K562 (cell line): ENCODE results near the gene MYRIP. TPM values are rescaled to one million over a fixed set of nuclear protein-coding genes. Genes with fewer than 3 reads are reported as not detected.

ENCODE experiments used
- ATF1 ChIP-seq, 2 experiments: fragments of 450-650 bp in 1 of 2; IDR thresholded peaks; 2 replicates each; pipeline ENCODE4 v1.6.1; 2016; ENCODE audit warnings: missing compliant biosample characterization in 1 of 2, missing genetic modification characterization in 1 of 2
- CBFB ChIP-seq: sonication (generic); formaldehyde crosslinking; IDR thresholded peaks from 2 replicates; pipeline ENCODE4 v1.4.0; 2020; ENCODE audit warnings: mild to moderate bottlenecking, missing genetic modification reagents
- CREB1 ChIP-seq, 2 experiments: sonication (generic) in 1 of 2; formaldehyde crosslinking in 1 of 2; IDR thresholded peaks; 2 replicates each; pipeline versions ENCODE4 v1.6.1 to v1.8.0; 2012 to 2022; ENCODE audit warnings: inconsistent platforms in 1 of 2, mild to moderate bottlenecking in 1 of 2, missing genetic modification reagents in 1 of 2, moderate library complexity in 1 of 2
- ETV1 ChIP-seq: fragments of 450-650 bp; conservative IDR thresholded peaks from 2 replicates; pipeline ENCODE4 v1.6.1; 2016; ENCODE audit warnings: missing genetic modification characterization, control low read depth, low read depth, missing compliant biosample characterization
- ETV6 ChIP-seq, 3 experiments: fragments of 150-350 bp in 1 of 3; sonication (generic) in 1 of 3; formaldehyde crosslinking in 1 of 3; IDR thresholded peaks; 2 replicates each; pipeline versions ENCODE4 v1.6.1 to v1.8.0; 2014 to 2022; ENCODE audit warnings: borderline replicate concordance in 2 of 3, low read depth in 2 of 3, antibody characterized with exemption in 1 of 3, low read length in 1 of 3, mild to moderate bottlenecking in 1 of 3, missing genetic modification reagents in 1 of 3
- HNRNPH1 ChIP-seq: fragments of 200-400 bp; formaldehyde crosslinking; optimal IDR thresholded peaks from 2 replicates; pipeline ENCODE3; 2017; ENCODE audit warnings: low read depth, mild to moderate bottlenecking, low read length, moderate library complexity
- MAX ChIP-seq: sonication (generic); formaldehyde crosslinking; IDR thresholded peaks from 2 replicates; pipeline ENCODE4 v1.9.0; 2022; ENCODE audit warnings: mild to moderate bottlenecking, missing genetic modification reagents
- NCOA1 ChIP-seq: fragments of 450-650 bp; IDR thresholded peaks from 2 replicates; pipeline ENCODE4 v1.6.1; 2016; ENCODE audit warnings: low read depth
- NEUROD1 ChIP-seq: fragments of 150-350 bp; IDR thresholded peaks from 2 replicates; pipeline ENCODE4 v1.6.1; 2014; ENCODE audit warnings: borderline replicate concordance, low read length, low read depth; ENCODE audit not compliant: partially characterized antibody
- POLR2AphosphoS5 ChIP-seq: IDR thresholded peaks from 2 replicates; pipeline ENCODE4 v1.6.1; 2011; ENCODE audit warnings: mild to moderate bottlenecking, low read depth, low read length, moderate library complexity; ENCODE audit not compliant: control insufficient read depth, insufficient read depth
- RFX1 ChIP-seq: fragments of 450-650 bp; IDR thresholded peaks from 2 replicates; pipeline ENCODE4 v1.6.1; 2016; ENCODE audit warnings: mild to moderate bottlenecking, moderate library complexity
- TEAD1 ChIP-seq, 2 experiments: fragments of 450-650 bp in 1 of 2; sonication (generic) in 1 of 2; formaldehyde crosslinking; IDR thresholded peaks; 2 replicates each; pipeline versions ENCODE4 v1.4.0 to v1.8.0; 2020 to 2022; ENCODE audit warnings: mild to moderate bottlenecking in 2 of 2, missing genetic modification reagents in 1 of 2
- THRA ChIP-seq: fragments of 450-650 bp; IDR thresholded peaks from 2 replicates; pipeline ENCODE4 v1.6.1; 2017; ENCODE audit warnings: mild to moderate bottlenecking, moderate library complexity
- TRIM28 ChIP-seq: fragments of 450-650 bp; IDR thresholded peaks from 2 replicates; pipeline ENCODE4 v1.6.1; 2017
- ZBTB7A ChIP-seq: IDR thresholded peaks from 2 replicates; pipeline ENCODE4 v1.6.1; 2011; ENCODE audit warnings: low read depth, mild to moderate bottlenecking, low read length, moderate library complexity, borderline replicate concordance; ENCODE audit not compliant: control insufficient read depth
- ZBTB9 ChIP-seq: fragments of 450-650 bp; formaldehyde crosslinking; IDR thresholded peaks from 2 replicates; pipeline ENCODE4 v1.4.0; 2020; ENCODE audit warnings: mild to moderate bottlenecking, moderate library complexity
- ZC3H4 ChIP-seq: sonication (generic); formaldehyde crosslinking; IDR thresholded peaks from 2 replicates; pipeline ENCODE4 v1.9.0; 2021; ENCODE audit warnings: missing genetic modification reagents, borderline replicate concordance
- ZHX1 ChIP-seq: fragments of 150-350 bp; conservative IDR thresholded peaks from 2 replicates; pipeline ENCODE4 v1.6.1; 2014; ENCODE audit warnings: low read length
- ZNF217 ChIP-seq: sonication (generic); formaldehyde crosslinking; IDR thresholded peaks from 2 replicates; pipeline ENCODE4 v1.8.0; 2022; ENCODE audit warnings: mild to moderate bottlenecking, missing genetic modification reagents
- ZNF668 ChIP-seq: fragments of 250-450 bp; sonication (Bioruptor Pico); IDR thresholded peaks from 2 replicates; pipeline ENCODE4 v1.8.0; 2022; ENCODE audit warnings: mild to moderate bottlenecking, inconsistent platforms
- ZNF75A ChIP-seq: fragments of 450-650 bp; formaldehyde crosslinking; IDR thresholded peaks from 2 replicates; pipeline ENCODE4 v1.4.0; 2020; ENCODE audit warnings: mild to moderate bottlenecking
- ZNF830 ChIP-seq: fragments of 250-450 bp; sonication (Bioruptor Pico); IDR thresholded peaks from 2 replicates; pipeline ENCODE4 v1.5.0; 2021; ENCODE audit warnings: mild to moderate bottlenecking
- ZSCAN29 ChIP-seq: fragments of 450-650 bp; IDR thresholded peaks from 2 replicates; pipeline ENCODE4 v1.6.1; 2017
- polyA plus RNA-seq, 8 experiments: library from polyadenylated mRNA; depleted of rRNA in 4 of 8; stranded (reverse) in 5 of 8; unstranded in 3 of 8; fragments of >200 nt; fragmentation: Nextera tagmentation in 2 of 8; fragmentation: Illumina TruSeq in 1 of 8; extraction: Ambion mirVana in 2 of 8; extraction: Trizol in 1 of 8; gene quantifications; 2 replicates each; pipeline versions ENCODE4 v1.2.1 to v1.2.3, GENCODE V29; 2011 to 2014; ENCODE audit warnings: inconsistent platforms in 1 of 8, missing spikeins in 1 of 8
- total RNA-seq, 7 experiments: library from RNA; depleted of rRNA in 6 of 7; stranded (reverse); fragments of >200 nt in 6 of 7; fragmentation: Illumina TruSeq in 2 of 7; extraction: Trizol in 2 of 7; gene quantifications; 2 replicates each; pipeline versions ENCODE4 v1.2.1 to v1.2.3, GENCODE V29; 2011 to 2021; ENCODE audit warnings: low replicate concordance in 1 of 7

The MYRIP gene
- total and polyA plus RNA-seq, 9 of the 15 experiments (the other 6 are each of a cell fraction or from before 2014, with no cell fraction given), result 0.03 to 0.12 TPM; not detected in 7

- peak; percentile 92 for TF ChIP-seq ZBTB7A
- TF ChIP-seq HNRNPH1, result no peak
- peak; percentile 65; the same call in 1 of the 2 replicates for TF ChIP-seq MAX (CRISPR knock-in tag)
- TF ChIP-seq RFX1, result no peak
- TF ChIP-seq POLR2AphosphoS5, result peak; percentile 94
- TF ChIP-seq ZC3H4, result no peak
- peak; percentile 62; the same call in 1 of the 2 replicates for TF ChIP-seq ZBTB9
- no peak for TF ChIP-seq ZNF668 (CRISPR knock-in tag)
- peak; percentile 47 for TF ChIP-seq NEUROD1
- TF ChIP-seq CREB1 (IDR thresholded peaks at IDR 0.05), result peak; percentile 79
- TF ChIP-seq CREB1 (CRISPR knock-in tag; IDR thresholded peaks at IDR 0.05), result peak; percentile 87
- TF ChIP-seq THRA, result no peak
- peak; percentile 85 for TF ChIP-seq ZHX1
- TF ChIP-seq NCOA1, result no peak; the same call in 1 of the 2 replicates
- TF ChIP-seq ZNF217 (CRISPR knock-in tag), result no peak
- peak; percentile 76; the same call in 1 of the 2 replicates for TF ChIP-seq TRIM28
- no peak; a peak in 2 of 4 replicates for TF ChIP-seq ETV6 (IDR thresholded peaks at IDR 0.05; ENCODE audit: borderline replicate concordance in 1 of 2, low read depth in 2 of 2, low read length in 1 of 2)
- TF ChIP-seq ETV6 (CRISPR knock-in tag; IDR thresholded peaks at IDR 0.05; ENCODE audit: borderline replicate concordance), result no peak
- TF ChIP-seq ATF1 (CRISPR knock-in tag; IDR thresholded peaks at IDR 0.05), result no peak
- peak; percentile 89 for TF ChIP-seq ATF1 (tag; IDR thresholded peaks at IDR 0.05)
- no peak for TF ChIP-seq ZNF75A (CRISPR knock-in tag)
- TF ChIP-seq ZSCAN29, result no peak
- peak; percentile 98 for TF ChIP-seq CBFB
- TF ChIP-seq TEAD1 (CRISPR knock-in tag; IDR thresholded peaks at IDR 0.05), result peak in 1 of 2 experiments; percentile 11; a peak in 1 of 4 replicates
- peak; percentile 93 for TF ChIP-seq ETV1 (tag)
- TF ChIP-seq ZNF830 (CRISPR knock-in tag), result peak; percentile 80
These were observed 500.1 kb downstream of the MYRIP start, which contains the start of gene EIF1B (continued) for GRCh38 chr3:40309418-40309924.
